ENCODE data around the gene FGF6.

DNA sequence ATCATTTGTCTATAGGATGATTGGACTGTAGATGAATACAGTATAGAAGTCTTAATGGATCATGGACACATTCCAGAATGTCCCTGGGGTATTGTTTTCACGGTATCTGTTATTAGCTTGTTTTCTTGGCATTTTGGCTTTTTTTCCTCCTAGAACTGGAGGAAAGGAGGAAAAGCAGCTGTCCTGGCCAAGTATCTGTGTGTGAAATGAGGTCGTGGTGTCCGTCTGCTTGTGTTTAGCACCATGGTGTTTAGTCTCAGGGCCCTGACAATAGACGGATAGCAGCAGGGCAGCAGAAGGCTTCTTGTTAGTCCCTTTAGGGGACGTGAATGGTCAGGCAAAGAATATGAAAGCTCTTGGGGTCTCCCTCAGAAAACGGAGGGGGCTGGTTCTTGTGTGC is 21.2 kb downstream of the FGF6 start:
- TF ChIP-seq POLR2AphosphoS5 (IDR thresholded peaks at IDR 0.05; ENCODE audit: borderline replicate concordance, low read depth, low read length) (no peak), EZH2 (IDR thresholded peaks at IDR 0.05) (no peak)
